HEK293T (cell line): ENCODE measurements around the gene MGAT4B.

Source experiments
- FOXK2 ChIP-seq: fragments of 450-650 bp; IDR thresholded peaks from 2 replicates; pipeline ENCODE4 v1.6.1; 2016; ENCODE audit warnings: mild to moderate bottlenecking
- FOXM1 ChIP-seq: fragments of 450-650 bp; IDR thresholded peaks from 2 replicates; pipeline ENCODE4 v1.6.1; 2017; ENCODE audit warnings: mild to moderate bottlenecking, borderline replicate concordance
- L3MBTL2 ChIP-seq: fragments of 450-650 bp; conservative IDR thresholded peaks from 2 replicates; pipeline ENCODE4 v1.6.1; 2016; ENCODE audit warnings: mild to moderate bottlenecking
- NFRKB ChIP-seq: fragments of 450-650 bp; IDR thresholded peaks from 2 replicates; pipeline ENCODE4 v1.6.1; 2016; ENCODE audit warnings: mild to moderate bottlenecking, moderate library complexity
- SP1 ChIP-seq: fragments of 450-650 bp; IDR thresholded peaks from 2 replicates; pipeline ENCODE4 v1.6.1; 2017
- ZNF384 ChIP-seq: fragments of 450-650 bp; IDR thresholded peaks from 2 replicates; pipeline ENCODE4 v1.6.1; 2016

GRCh38 chr5:179788193-179788854 lies 18.3 kb downstream of the MGAT4B start:
- TF ChIP-seq FOXM1 (no peak), NFRKB (no peak), FOXK2 (no peak), SP1 (no peak), ZNF384 (no peak), L3MBTL2 (no peak)
